A673 (cell line): ENCODE data around the gene ANKMY1. TPM values are rescaled to one million over a fixed set of nuclear protein-coding genes. Genes with fewer than 3 reads are reported as not detected.

Experiments used
- BruUV-seq: library from RNA; stranded (reverse); fragments of 400-500 nt; replicated peaks from 2 replicates; lab custom pipeline; 2021; lab: Mats Ljungman, UMichigan
- CTCF ChIA-PET: fragments of 300-600 bp; sonication (Branson Sonifier 250); formaldehyde crosslinking; loops from one replicate; lab custom pipeline; 2022; ENCODE audit warnings: antibody characterized with exemption; lab: Charles Lee
- POLR2A ChIA-PET: fragments of 300-600 bp; sonication (Branson Sonifier 250); formaldehyde crosslinking; loops from one replicate; lab custom pipeline; 2022; ENCODE audit warnings: antibody characterized with exemption; ENCODE audit not compliant: low non-redundant PET; lab: Charles Lee
- DNase-seq: peaks from one replicate; pipeline ENCODE4 v3.0.0-alpha.2; 2015; ENCODE audit warnings: low spot score
- H3K27ac ChIP-seq: fragments of 200-600 bp; sonication (generic); 2 replicates; pipeline ENCODE4 v1.5.1; 2016; ENCODE audit warnings: mixed run types, low read depth, mild to moderate bottlenecking, mixed read lengths, antibody characterized with exemption, low read length; ENCODE audit not compliant: poor library complexity, severe bottlenecking
- H3K27me3 ChIP-seq: fragments of 200-600 bp; sonication (generic); replicated peaks from 2 replicates; pipeline ENCODE4 v1.6.1; 2017; ENCODE audit warnings: mixed run types, low read depth, mild to moderate bottlenecking, mixed read lengths, antibody characterized with exemption, low read length; ENCODE audit not compliant: insufficient read depth, poor library complexity
- H3K36me3 ChIP-seq: fragments of 200-600 bp; sonication (generic); 2 replicates; pipeline ENCODE4 v1.6.1; 2016; ENCODE audit warnings: mixed run types, mild to moderate bottlenecking, mixed read lengths, antibody characterized with exemption, low read length; ENCODE audit not compliant: insufficient read depth, poor library complexity, severe bottlenecking
- H3K4me1 ChIP-seq: fragments of 200-600 bp; sonication (generic); 2 replicates; pipeline ENCODE4 v1.6.1; 2017; ENCODE audit warnings: mixed run types, mild to moderate bottlenecking, mixed read lengths, antibody characterized with exemption, low read length; ENCODE audit not compliant: insufficient read depth, poor library complexity, severe bottlenecking
- H3K4me3 ChIP-seq: fragments of 200-600 bp; sonication (generic); 2 replicates; pipeline ENCODE4 v1.5.1; 2016; ENCODE audit warnings: low read depth, mixed run types, mild to moderate bottlenecking, mixed read lengths, low read length; ENCODE audit not compliant: poor library complexity, severe bottlenecking
- H3K9me3 ChIP-seq: fragments of 200-600 bp; sonication (generic); 2 replicates; pipeline ENCODE4 v1.6.1; 2016; ENCODE audit warnings: mixed run types, low read depth, mild to moderate bottlenecking, mixed read lengths, antibody characterized with exemption, low read length; ENCODE audit not compliant: poor library complexity, severe bottlenecking
- EZH2 ChIP-seq: fragments of 200-600 bp; sonication (generic); IDR thresholded peaks from 2 replicates; pipeline ENCODE4 v1.6.1; 2017; ENCODE audit warnings: borderline replicate concordance, low read depth, mild to moderate bottlenecking, mixed read lengths, antibody characterized with exemption, low read length; ENCODE audit not compliant: poor library complexity, severe bottlenecking
- intact Hi-C: fragments of 100-400 bp; cut with micrococcal nuclease; formaldehyde crosslinking; loops from one replicate; pipeline ENCODE4 v1.10.0; 2022; ENCODE audit not compliant: unreplicated experiment
- total RNA-seq: library from RNA; stranded (reverse); gene quantifications from 2 replicates; pipeline ENCODE4 v1.2.3, GENCODE V29; 2021
- TF ChIP-seq, protein P1 (sequence below): fragments of 300-800, 200-600 bp; sonication (generic); conservative IDR thresholded peaks from 2 replicates; pipeline ENCODE4 v1.5.1; 2017; ENCODE audit warnings: low read depth, mild to moderate bottlenecking, antibody characterized with exemption, low read length, moderate library complexity, mixed read lengths

ANKMY1 gene
- total RNA-seq, 1 experiment from 2014 or later: 21.8 TPM

DNA sequence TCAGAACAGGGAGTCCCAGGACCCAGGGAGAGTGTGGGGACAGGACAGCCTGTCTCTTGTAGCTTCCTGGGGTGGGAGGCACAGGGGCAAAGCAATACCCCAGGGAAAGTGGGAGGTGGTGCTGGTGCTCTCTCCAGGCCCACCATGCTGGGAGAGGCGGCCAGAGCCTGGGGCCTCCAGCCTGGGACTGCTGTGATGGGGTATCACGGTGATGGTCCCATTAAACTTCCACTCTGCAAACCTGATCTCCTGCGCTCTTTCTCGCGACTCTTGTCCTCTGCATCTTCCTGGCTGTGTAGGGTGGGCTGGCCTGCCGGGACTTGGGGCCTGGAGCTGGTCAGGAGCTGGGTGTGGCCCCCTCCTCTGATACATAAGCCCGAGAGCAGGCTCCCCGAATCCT lies 20.7 kb upstream of the ANKMY1 start:
- no peak for TF ChIP-seq EZH2
- TF ChIP-seq, protein P1, sequence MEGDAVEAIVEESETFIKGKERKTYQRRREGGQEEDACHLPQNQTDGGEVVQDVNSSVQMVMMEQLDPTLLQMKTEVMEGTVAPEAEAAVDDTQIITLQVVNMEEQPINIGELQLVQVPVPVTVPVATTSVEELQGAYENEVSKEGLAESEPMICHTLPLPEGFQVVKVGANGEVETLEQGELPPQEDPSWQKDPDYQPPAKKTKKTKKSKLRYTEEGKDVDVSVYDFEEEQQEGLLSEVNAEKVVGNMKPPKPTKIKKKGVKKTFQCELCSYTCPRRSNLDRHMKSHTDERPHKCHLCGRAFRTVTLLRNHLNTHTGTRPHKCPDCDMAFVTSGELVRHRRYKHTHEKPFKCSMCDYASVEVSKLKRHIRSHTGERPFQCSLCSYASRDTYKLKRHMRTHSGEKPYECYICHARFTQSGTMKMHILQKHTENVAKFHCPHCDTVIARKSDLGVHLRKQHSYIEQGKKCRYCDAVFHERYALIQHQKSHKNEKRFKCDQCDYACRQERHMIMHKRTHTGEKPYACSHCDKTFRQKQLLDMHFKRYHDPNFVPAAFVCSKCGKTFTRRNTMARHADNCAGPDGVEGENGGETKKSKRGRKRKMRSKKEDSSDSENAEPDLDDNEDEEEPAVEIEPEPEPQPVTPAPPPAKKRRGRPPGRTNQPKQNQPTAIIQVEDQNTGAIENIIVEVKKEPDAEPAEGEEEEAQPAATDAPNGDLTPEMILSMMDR: no peak
- H3K27me3 ChIP-seq: no peaks in the 10 kb centered on the region
- H3K27ac ChIP-seq: no peak overlapping the region
- H3K9me3 ChIP-seq: no peaks in the 10 kb centered on the region
- ChIA-PET POLR2A (no interaction called here), CTCF (no interaction called here)
- peaks cover 15% of the 10 kb centered on the region for H3K36me3 ChIP-seq
- H3K4me3 ChIP-seq: no peak overlapping the region
- no peak for DNase-seq
- BruUV-seq: no TSS peak
- intact Hi-C loops: no loop called here
- H3K4me1 ChIP-seq: no peaks in the 10 kb centered on the region

DNA sequence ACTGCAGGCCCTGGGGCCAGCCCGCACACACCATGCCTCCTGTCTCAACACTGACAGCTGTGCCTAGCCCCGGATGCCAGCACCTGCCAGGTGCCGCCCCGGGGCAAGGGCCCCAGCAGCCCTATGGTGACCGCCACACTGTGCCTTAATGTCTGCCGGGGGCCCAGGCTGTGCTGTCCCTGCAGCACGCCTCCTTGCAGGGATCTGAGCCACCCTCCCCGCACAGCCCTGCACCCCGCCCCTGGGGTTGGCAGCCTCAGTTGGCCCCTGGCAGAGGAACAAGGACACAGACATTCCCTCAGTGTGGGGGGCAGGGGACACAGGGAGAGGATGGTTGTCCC lies 20.3 kb upstream of the ANKMY1 start:
- DNase-seq: no peak
- H3K36me3 ChIP-seq: peaks cover 15% of the 10 kb centered on the region
- no TSS peak for BruUV-seq
- CTCF ChIA-PET: no interaction called here
- no peaks in the 10 kb centered on the region for H3K4me1 ChIP-seq
- POLR2A ChIA-PET: no interaction called here
- H3K27me3 ChIP-seq: no peaks in the 10 kb centered on the region
- H3K27ac ChIP-seq: no peak overlapping the region
- intact Hi-C loops: no loop called here
- no peak overlapping the region for H3K4me3 ChIP-seq
- TF ChIP-seq, protein P1: no peak
- no peak for TF ChIP-seq EZH2
- no peaks in the 10 kb centered on the region for H3K9me3 ChIP-seq

DNA sequence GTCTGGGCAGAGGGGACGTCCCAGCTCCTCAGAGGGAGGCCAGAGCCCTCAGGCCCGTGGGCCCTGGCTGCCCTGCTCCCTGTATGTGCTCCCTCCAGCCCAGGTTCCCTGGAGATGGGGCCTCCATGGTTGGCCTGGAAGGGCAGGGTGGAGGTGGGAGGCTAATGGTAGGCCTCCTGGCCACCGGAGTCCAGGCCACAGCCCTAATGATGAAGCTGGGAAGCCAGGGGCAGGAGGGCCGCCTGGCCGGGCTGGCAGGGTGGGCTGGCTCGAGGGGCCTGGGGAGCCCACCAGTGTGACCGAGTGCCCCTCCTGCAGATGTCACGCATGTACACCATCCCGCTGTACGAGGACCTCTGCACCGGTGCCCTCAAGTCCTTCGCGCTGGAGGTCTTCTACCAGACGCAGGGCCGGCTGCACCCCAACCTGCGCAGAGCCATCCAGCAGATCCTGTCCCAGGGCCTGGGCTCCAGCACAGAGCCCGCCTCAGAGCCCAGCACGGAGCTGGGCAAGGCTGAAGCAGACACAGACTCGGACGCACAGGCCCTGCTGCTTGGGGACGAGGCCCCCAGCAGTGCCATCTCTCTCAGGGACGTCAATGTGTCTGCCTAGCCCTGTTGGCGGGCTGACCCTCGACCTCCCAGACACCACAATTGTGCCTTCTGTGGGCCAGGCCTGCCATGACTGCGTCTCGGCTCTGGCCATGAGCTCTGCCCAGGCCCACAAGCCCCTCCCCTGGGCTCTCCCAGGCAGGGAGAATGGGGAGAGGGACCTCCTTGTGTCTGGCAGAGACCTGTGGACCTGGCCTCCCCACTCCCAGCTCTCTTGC lies 19.7 kb upstream of the ANKMY1 start:
- POLR2A ChIA-PET: no interaction called here
- TF ChIP-seq, protein P1: no peak
- TF ChIP-seq EZH2: no peak
- intact Hi-C loops: no loop called here
- no peak overlapping the region for H3K4me3 ChIP-seq
- no peaks in the 10 kb centered on the region for H3K4me1 ChIP-seq
- no peaks in the 10 kb centered on the region for H3K27me3 ChIP-seq
- H3K27ac ChIP-seq: no peak overlapping the region
- no peaks in the 10 kb centered on the region for H3K9me3 ChIP-seq
- CTCF ChIA-PET: no interaction called here
- no peak for DNase-seq
- H3K36me3 ChIP-seq: peaks cover 15% of the 10 kb centered on the region
- BruUV-seq: no TSS peak
